Measurements from ENCODE around the gene CCNH. TPM values are rescaled to one million over a fixed set of nuclear protein-coding genes. Genes with fewer than 3 reads are reported as not detected.

CCNH gene
- total RNA-seq, 4 donors from 2014 or later, result 48.1 to 77.4 (median 57.2) TPM

GRCh38 chr5:87433945-87434344 lies 21.2 kb upstream of the CCNH start:
- no peaks in the 10 kb centered on the region for H3K9me3 ChIP-seq
- no peaks in the 10 kb centered on the region for H3K27me3 ChIP-seq
- DNase-seq, result no peak
- H3K4me1 ChIP-seq, result no peaks in the 10 kb centered on the region
- H3K4me3 ChIP-seq, result no peak overlapping the region
- no peaks in the 10 kb centered on the region for H3K36me3 ChIP-seq
- H3K27ac ChIP-seq, result no peak overlapping the region
- no peak for ATAC-seq
- TF ChIP-seq CTCF (IDR thresholded peaks at IDR 0.05 in 4 of 5, conservative IDR thresholded peaks at IDR 0.05 in 1 of 5), result no peak
- no peak for TF ChIP-seq POLR2A (IDR thresholded peaks at IDR 0.05)
- intact Hi-C loops (cut with DNase I; ENCODE audit: low total_unique reads) (no loop called here), in situ Hi-C loops (cut with MboI; ENCODE audit: low sequenced_read_pairs in 4 of 4) (no loop called here)

GRCh38 chr5:87432460-87432859 lies 19.7 kb upstream of the CCNH start:
- intact Hi-C loops (cut with DNase I; ENCODE audit: low total_unique reads) (no loop called here), in situ Hi-C loops (cut with MboI; ENCODE audit: low sequenced_read_pairs in 4 of 4) (no loop called here)
- no peaks in the 10 kb centered on the region for H3K36me3 ChIP-seq
- H3K4me3 ChIP-seq, result no peak overlapping the region
- no peak for DNase-seq
- no peaks in the 10 kb centered on the region for H3K27me3 ChIP-seq
- H3K27ac ChIP-seq, result no peak overlapping the region
- no peaks in the 10 kb centered on the region for H3K9me3 ChIP-seq
- no peak for ATAC-seq
- no peaks in the 10 kb centered on the region for H3K4me1 ChIP-seq
- TF ChIP-seq POLR2A (IDR thresholded peaks at IDR 0.05) (no peak), CTCF (IDR thresholded peaks at IDR 0.05 in 4 of 5, conservative IDR thresholded peaks at IDR 0.05 in 1 of 5) (no peak)

GRCh38 chr5:87430863-87431457 lies 18.2 kb upstream of the CCNH start:
- Histone ChIP-seq H3K27me3 (no peaks in the 10 kb centered on the region), H3K4me3 (no peak overlapping the region), H3K27ac (no peak overlapping the region), H3K9me3 (no peaks in the 10 kb centered on the region), H3K4me1 (no peaks in the 10 kb centered on the region), H3K36me3 (no peaks in the 10 kb centered on the region)
- DNase-seq, result no peak
- in situ Hi-C loops (cut with MboI; ENCODE audit: low sequenced_read_pairs in 4 of 4) (no loop called here), intact Hi-C loops (cut with DNase I; ENCODE audit: low total_unique reads) (no loop called here)
- no peak for ATAC-seq
- no peak for TF ChIP-seq POLR2A (IDR thresholded peaks at IDR 0.05)
- no peak for TF ChIP-seq CTCF (IDR thresholded peaks at IDR 0.05 in 4 of 5, conservative IDR thresholded peaks at IDR 0.05 in 1 of 5)

- intact Hi-C loops (cut with DNase I; ENCODE audit: low total_unique reads) (no loop called here), in situ Hi-C loops (cut with MboI; ENCODE audit: low sequenced_read_pairs in 4 of 4) (loop anchor here (25.0 kb wide), 3 partner anchors 361 to 1264 kb away; partner anchors contain the start of gene COX7C (in 4 of the 4))
- no peaks in the 10 kb centered on the region for H3K4me1 ChIP-seq
- DNase-seq (no peak), ATAC-seq (no peak)
- H3K27me3 ChIP-seq, result no peaks in the 10 kb centered on the region
- H3K27ac ChIP-seq, result no peak overlapping the region
- H3K4me3 ChIP-seq, result no peak overlapping the region
- TF ChIP-seq POLR2A (IDR thresholded peaks at IDR 0.05), result no peak
- TF ChIP-seq CTCF (IDR thresholded peaks at IDR 0.05 in 4 of 5, conservative IDR thresholded peaks at IDR 0.05 in 1 of 5), result no peak
- no peaks in the 10 kb centered on the region for H3K9me3 ChIP-seq
- no peaks in the 10 kb centered on the region for H3K36me3 ChIP-seq
Measured at GRCh38 chr5:87423755-87424154, 11.0 kb upstream of the CCNH start.

- Histone ChIP-seq H3K9me3 (no peaks in the 10 kb centered on the region), H3K27me3 (no peaks in the 10 kb centered on the region), H3K27ac (no peak overlapping the region), H3K36me3 (no peaks in the 10 kb centered on the region), H3K4me1 (no peaks in the 10 kb centered on the region), H3K4me3 (no peak overlapping the region)
- ATAC-seq, result no peak
- intact Hi-C loops (cut with DNase I; ENCODE audit: low total_unique reads), result no loop called here
- no peak for TF ChIP-seq CTCF (IDR thresholded peaks at IDR 0.05 in 4 of 5, conservative IDR thresholded peaks at IDR 0.05 in 1 of 5)
- TF ChIP-seq POLR2A (IDR thresholded peaks at IDR 0.05), result no peak
- in situ Hi-C loops (cut with MboI; ENCODE audit: low sequenced_read_pairs in 4 of 4), result loop anchor here (25.0 kb wide), 3 partner anchors 359 to 1266 kb away; partner anchors contain the start of gene COX7C (in 4 of the 4)
- no peak for DNase-seq
Measured at GRCh38 chr5:87421307-87421706, 8.6 kb upstream of the CCNH start.

Measured in gastrocnemius medialis (tissue), 4 donors.